ENCODE results near the gene FARP1. TPM values are rescaled to one million over a fixed set of nuclear protein-coding genes. Genes with fewer than 3 reads are reported as not detected.

The FARP1 gene
- total RNA-seq, 1 donor from 2014 or later, result 278 TPM

DNA sequence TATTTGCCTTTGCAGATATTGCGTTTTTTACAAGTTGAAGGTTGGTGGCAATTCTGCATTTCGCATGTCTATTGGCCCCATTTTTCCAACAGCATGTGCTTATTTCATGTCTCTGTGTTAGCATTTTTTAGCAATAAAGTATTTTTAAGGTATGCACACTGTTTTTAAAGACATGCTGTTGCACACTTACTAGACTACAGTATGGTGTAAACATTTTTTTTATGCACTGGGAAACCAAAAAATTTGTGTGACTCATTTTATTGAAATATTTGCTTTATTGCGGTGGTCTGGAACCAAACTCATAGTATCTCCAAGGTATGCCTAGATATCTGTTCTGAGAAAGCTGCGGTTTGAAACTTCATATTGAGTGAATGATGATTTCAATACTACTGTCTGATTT, 89.6 kb downstream of the FARP1 start:
- H3K4me1 Mint-ChIP-seq (ENCODE audit: low read depth), result peaks cover 6% of the 10 kb centered on the region
- H3K4me3 Mint-ChIP-seq (ENCODE audit: low read depth), result no peak overlapping the region
- no peaks in the 10 kb centered on the region for H3K27me3 Mint-ChIP-seq
- DNase-seq (ENCODE audit: low spot score, unreplicated experiment), result no peak
- H3K9me3 Mint-ChIP-seq (ENCODE audit: low read depth), result peaks cover 13% of the 10 kb centered on the region
- TF ChIP-seq, protein P1, sequence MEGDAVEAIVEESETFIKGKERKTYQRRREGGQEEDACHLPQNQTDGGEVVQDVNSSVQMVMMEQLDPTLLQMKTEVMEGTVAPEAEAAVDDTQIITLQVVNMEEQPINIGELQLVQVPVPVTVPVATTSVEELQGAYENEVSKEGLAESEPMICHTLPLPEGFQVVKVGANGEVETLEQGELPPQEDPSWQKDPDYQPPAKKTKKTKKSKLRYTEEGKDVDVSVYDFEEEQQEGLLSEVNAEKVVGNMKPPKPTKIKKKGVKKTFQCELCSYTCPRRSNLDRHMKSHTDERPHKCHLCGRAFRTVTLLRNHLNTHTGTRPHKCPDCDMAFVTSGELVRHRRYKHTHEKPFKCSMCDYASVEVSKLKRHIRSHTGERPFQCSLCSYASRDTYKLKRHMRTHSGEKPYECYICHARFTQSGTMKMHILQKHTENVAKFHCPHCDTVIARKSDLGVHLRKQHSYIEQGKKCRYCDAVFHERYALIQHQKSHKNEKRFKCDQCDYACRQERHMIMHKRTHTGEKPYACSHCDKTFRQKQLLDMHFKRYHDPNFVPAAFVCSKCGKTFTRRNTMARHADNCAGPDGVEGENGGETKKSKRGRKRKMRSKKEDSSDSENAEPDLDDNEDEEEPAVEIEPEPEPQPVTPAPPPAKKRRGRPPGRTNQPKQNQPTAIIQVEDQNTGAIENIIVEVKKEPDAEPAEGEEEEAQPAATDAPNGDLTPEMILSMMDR (IDR thresholded peaks at IDR 0.05; ENCODE audit: unreplicated experiment), result no peak
- peak overlapping the region; percentile 52 for H3K27ac Mint-ChIP-seq
- H3K36me3 Mint-ChIP-seq (ENCODE audit: insufficient read depth), result peaks cover 26% of the 10 kb centered on the region

DNA sequence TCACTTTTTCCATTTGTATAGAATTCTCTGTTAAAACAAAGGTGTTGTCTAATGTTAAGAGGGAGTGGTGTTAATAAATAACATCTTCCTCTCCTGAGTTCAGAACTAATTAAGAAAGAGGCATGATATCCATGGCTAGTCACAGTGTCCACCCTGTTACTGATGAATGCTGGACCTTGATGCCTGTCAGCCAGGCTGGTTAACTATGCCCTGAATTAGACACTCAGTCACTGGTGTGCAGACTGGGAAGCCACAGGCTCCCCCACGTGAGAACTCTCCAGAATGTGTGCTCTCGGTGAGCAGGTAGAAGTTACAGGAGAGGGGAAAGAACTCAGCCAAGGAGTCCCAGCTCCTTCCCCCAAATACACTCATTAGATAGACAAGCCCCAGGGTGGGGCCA, 90.2 kb downstream of the FARP1 start:
- H3K36me3 Mint-ChIP-seq (ENCODE audit: insufficient read depth), result peaks cover 24% of the 10 kb centered on the region
- H3K27me3 Mint-ChIP-seq, result no peaks in the 10 kb centered on the region
- no peak overlapping the region for H3K4me3 Mint-ChIP-seq (ENCODE audit: low read depth)
- peak overlapping the region; percentile 45 for H3K27ac Mint-ChIP-seq
- peaks cover 8% of the 10 kb centered on the region for H3K4me1 Mint-ChIP-seq (ENCODE audit: low read depth)
- H3K9me3 Mint-ChIP-seq (ENCODE audit: low read depth), result peaks cover 8% of the 10 kb centered on the region
- DNase-seq (ENCODE audit: low spot score, unreplicated experiment), result no peak
- TF ChIP-seq, protein P1 (IDR thresholded peaks at IDR 0.05; ENCODE audit: unreplicated experiment), result no peak

DNA sequence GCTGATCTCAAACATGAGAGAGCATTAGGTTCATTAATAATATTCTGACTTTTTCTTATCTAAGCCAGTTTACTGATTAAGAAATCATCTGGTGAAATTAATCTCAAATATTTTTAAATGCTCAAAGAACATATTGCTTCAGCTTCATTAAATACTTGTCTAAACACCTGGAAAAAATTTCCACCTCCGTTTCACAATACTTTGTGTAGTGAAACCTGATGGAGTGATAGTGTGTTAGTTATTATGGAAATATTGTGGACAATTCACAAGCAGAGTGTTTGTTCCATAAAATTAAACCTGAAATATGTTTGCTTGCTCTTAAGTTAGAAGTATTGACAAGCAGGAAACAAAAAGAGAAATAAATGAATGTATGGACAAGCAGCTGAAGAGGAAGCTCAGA, 91.5 kb downstream of the FARP1 start:
- no peak for DNase-seq (ENCODE audit: low spot score, unreplicated experiment)
- Mint-ChIP-seq H3K27ac (no peak overlapping the region), H3K36me3 (ENCODE audit: insufficient read depth) (peaks cover 21% of the 10 kb centered on the region), H3K4me1 (ENCODE audit: low read depth) (peaks cover 11% of the 10 kb centered on the region), H3K9me3 (ENCODE audit: low read depth) (peaks cover 4% of the 10 kb centered on the region), H3K27me3 (no peaks in the 10 kb centered on the region), H3K4me3 (ENCODE audit: low read depth) (no peak overlapping the region)
- TF ChIP-seq, protein P1 (IDR thresholded peaks at IDR 0.05; ENCODE audit: unreplicated experiment), result no peak

DNA sequence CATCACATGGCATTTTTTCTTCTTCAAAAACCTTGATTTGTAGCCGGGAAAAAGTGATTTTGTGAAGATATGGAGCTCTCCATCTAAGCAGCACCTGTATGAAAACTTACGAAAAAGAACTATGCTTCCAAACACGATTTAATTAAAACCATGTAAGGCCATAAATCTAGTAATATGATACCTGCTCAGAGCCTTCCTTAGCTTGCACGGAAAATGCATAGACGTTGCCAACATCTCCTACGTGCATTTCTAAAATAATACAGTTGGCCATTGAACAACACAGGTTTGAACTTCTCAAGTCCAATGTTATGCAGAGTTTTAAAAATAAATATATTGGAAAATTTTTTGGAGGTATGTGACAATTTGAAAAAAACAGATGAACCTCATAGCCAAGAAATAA, 93.3 kb downstream of the FARP1 start:
- H3K9me3 Mint-ChIP-seq (ENCODE audit: low read depth), result no peaks in the 10 kb centered on the region
- DNase-seq (ENCODE audit: low spot score, unreplicated experiment), result no peak
- H3K27me3 Mint-ChIP-seq, result no peaks in the 10 kb centered on the region
- peaks cover 18% of the 10 kb centered on the region for H3K36me3 Mint-ChIP-seq (ENCODE audit: insufficient read depth)
- H3K4me1 Mint-ChIP-seq (ENCODE audit: low read depth), result peaks cover 20% of the 10 kb centered on the region
- no peak overlapping the region for H3K4me3 Mint-ChIP-seq (ENCODE audit: low read depth)
- TF ChIP-seq, protein P1 (IDR thresholded peaks at IDR 0.05; ENCODE audit: unreplicated experiment), result no peak
- H3K27ac Mint-ChIP-seq, result no peak overlapping the region

DNA sequence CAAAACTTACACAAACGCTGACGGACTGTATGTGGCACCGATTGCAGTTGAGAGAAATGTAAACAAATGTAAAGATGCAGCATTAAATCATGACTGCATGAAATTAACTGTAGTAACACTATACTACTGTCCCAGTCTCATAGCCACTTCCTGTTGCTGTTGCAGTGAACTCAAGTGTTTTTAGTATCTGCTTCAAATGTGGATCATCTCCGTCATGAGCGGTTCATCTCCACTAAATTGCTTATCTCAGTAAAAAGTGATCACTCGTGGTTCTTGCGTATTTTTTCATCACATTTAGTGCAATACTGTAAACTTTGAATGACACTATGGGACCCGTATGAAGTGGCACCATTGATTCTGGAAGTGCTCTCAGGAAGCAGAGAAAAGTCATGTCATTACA, 94.4 kb downstream of the FARP1 start:
- peaks cover 22% of the 10 kb centered on the region for H3K4me1 Mint-ChIP-seq (ENCODE audit: low read depth)
- no peak overlapping the region for H3K4me3 Mint-ChIP-seq (ENCODE audit: low read depth)
- H3K27me3 Mint-ChIP-seq, result no peaks in the 10 kb centered on the region
- no peaks in the 10 kb centered on the region for H3K9me3 Mint-ChIP-seq (ENCODE audit: low read depth)
- DNase-seq (ENCODE audit: low spot score, unreplicated experiment), result no peak
- TF ChIP-seq, protein P1 (IDR thresholded peaks at IDR 0.05; ENCODE audit: unreplicated experiment), result no peak
- no peak overlapping the region for H3K27ac Mint-ChIP-seq
- peaks cover 18% of the 10 kb centered on the region for H3K36me3 Mint-ChIP-seq (ENCODE audit: insufficient read depth)
